CD14-positive monocyte (primary cell): Measurements from ENCODE around the gene TMEM82. TPM values are rescaled to one million over a fixed set of nuclear protein-coding genes. Genes with fewer than 3 reads are reported as not detected.

Source experiments
- DNase-seq, 3 donors: peaks; one replicate each; pipeline ENCODE4 v3.0.0-alpha.2; 2011 to 2022
- H2AFZ ChIP-seq: 2 replicates; pipeline ENCODE4 v1.6.0; 2012; ENCODE audit warnings: mild to moderate bottlenecking, low read depth, low read length, inconsistent platforms; ENCODE audit not compliant: insufficient read depth, poor library complexity, severe bottlenecking
- H3K27ac ChIP-seq, 2 donors: 1 replicate in 1 of 2; 2 replicates in 1 of 2; pipeline ENCODE4 v1.5.1; 2012 to 2013; ENCODE audit warnings: low read length in 2 of 2, control low read depth in 1 of 2, inconsistent platforms in 1 of 2, low read depth in 1 of 2, mild to moderate bottlenecking in 1 of 2
- H3K27me3 ChIP-seq, 2 donors: one replicate each; pipeline versions ENCODE4 v1.6.0 to v1.6.1; 2011 to 2013; ENCODE audit warnings: low read length in 2 of 2; ENCODE audit not compliant: control insufficient read depth in 2 of 2, insufficient read depth in 2 of 2
- H3K36me3 ChIP-seq, 2 donors: replicated peaks in 1 of 2; 1 replicate in 1 of 2; 2 replicates in 1 of 2; pipeline versions ENCODE4 v1.5.1 to v1.6.1; 2012 to 2013; ENCODE audit warnings: low read length in 2 of 2, control low read depth in 1 of 2, inconsistent platforms in 1 of 2, mild to moderate bottlenecking in 1 of 2; ENCODE audit not compliant: insufficient read depth in 2 of 2, control insufficient read depth in 1 of 2
- H3K4me1 ChIP-seq, 2 donors: 1 replicate in 1 of 2; 2 replicates in 1 of 2; pipeline versions ENCODE4 v1.5.1 to v1.6.1; 2012 to 2013; ENCODE audit warnings: low read length in 2 of 2, control low read depth in 1 of 2, inconsistent platforms in 1 of 2, mild to moderate bottlenecking in 1 of 2, moderate library complexity in 1 of 2; ENCODE audit not compliant: insufficient read depth in 2 of 2, control insufficient read depth in 1 of 2
- H3K4me2 ChIP-seq: replicated peaks from 2 replicates; pipeline ENCODE3; 2012; ENCODE audit warnings: low read length, moderate library complexity, mild to moderate bottlenecking; ENCODE audit not compliant: poor library complexity, severe bottlenecking; ENCODE audit errors: extremely low read depth
- H3K4me3 ChIP-seq, 3 experiments: fragments of 200-600 bp in 1 of 3; sonication (generic) in 1 of 3; replicated peaks in 1 of 3; 1 replicate in 2 of 3; 2 replicates in 1 of 3; pipeline ENCODE4 v1.5.1; 2011 to 2013; ENCODE audit warnings: low read length in 3 of 3, mild to moderate bottlenecking in 3 of 3, control low read depth in 2 of 3, low read depth in 2 of 3, inconsistent platforms in 1 of 3, moderate library complexity in 1 of 3
- H3K79me2 ChIP-seq: 2 replicates; pipeline ENCODE4 v1.6.0; 2012; ENCODE audit warnings: mild to moderate bottlenecking, control low read depth, inconsistent platforms, low read length, moderate library complexity; ENCODE audit not compliant: insufficient read depth
- H3K9ac ChIP-seq: 2 replicates; pipeline ENCODE4 v1.6.0; 2017; ENCODE audit warnings: low read length, mild to moderate bottlenecking; ENCODE audit not compliant: insufficient read depth, poor library complexity, severe bottlenecking
- H3K9me3 ChIP-seq, 2 donors: replicated peaks in 1 of 2; 1 replicate in 1 of 2; 2 replicates in 1 of 2; pipeline versions ENCODE4 v1.5.1 to v1.6.1; 2012 to 2013; ENCODE audit warnings: low read length in 2 of 2, control low read depth in 1 of 2; ENCODE audit not compliant: control insufficient read depth in 1 of 2, insufficient read depth in 1 of 2
- H4K20me1 ChIP-seq: 2 replicates; pipeline ENCODE4 v1.6.0; 2012; ENCODE audit warnings: mild to moderate bottlenecking, low read length, control low read depth, moderate library complexity; ENCODE audit not compliant: insufficient read depth
- H3K27ac Mint-ChIP-seq, 7 donors: one replicate each; pipeline ENCODE4 v1.8.0; 2020; ENCODE audit warnings: mild to moderate bottlenecking in 7 of 7, mixed read lengths in 7 of 7, moderate library complexity in 6 of 7, inconsistent platforms in 2 of 7
- H3K27me3 Mint-ChIP-seq, 3 donors: one replicate each; pipeline ENCODE4 v1.8.0; 2021 to 2022; ENCODE audit warnings: low read depth in 3 of 3, mild to moderate bottlenecking in 3 of 3, mixed read lengths in 3 of 3, moderate library complexity in 3 of 3, inconsistent platforms in 1 of 3
- H3K36me3 Mint-ChIP-seq, 2 donors: one replicate each; pipeline ENCODE4 v1.8.0; 2020; ENCODE audit warnings: mixed read lengths in 2 of 2, inconsistent platforms in 1 of 2, mild to moderate bottlenecking in 1 of 2
- H3K4me1 Mint-ChIP-seq: one replicate; pipeline ENCODE4 v1.8.0; 2020; ENCODE audit warnings: mild to moderate bottlenecking, mixed read lengths
- H3K4me3 Mint-ChIP-seq, 2 donors: one replicate each; pipeline ENCODE4 v1.8.0; 2020; ENCODE audit warnings: mild to moderate bottlenecking in 2 of 2, mixed read lengths in 2 of 2, moderate library complexity in 1 of 2
- H3K9me3 Mint-ChIP-seq, 7 donors: one replicate each; pipeline ENCODE4 v1.8.0; 2020 to 2022; ENCODE audit warnings: mixed read lengths in 7 of 7, mild to moderate bottlenecking in 6 of 7, moderate library complexity in 6 of 7, inconsistent platforms in 2 of 7
- CTCF ChIP-seq: fragments of 200-600 bp; IDR thresholded peaks from one replicate; pipeline ENCODE4 v1.8.0; 2022; ENCODE audit warnings: antibody characterized with exemption, mild to moderate bottlenecking
- WGBS: methylation state at CpG from one replicate; pipeline ENCODE4 v1.1.5; 2013; ENCODE audit warnings: missing lambda C conversion rate; ENCODE audit not compliant: insufficient coverage; 5-methylcytosine and 5-hydroxymethylcytosine counted together
- intact Hi-C, 2 donors: fragments of 100-400 bp; cut with micrococcal nuclease; formaldehyde crosslinking; loops; one replicate each; pipeline versions ENCODE4 v1.15.0 to v1.15.1; 2023
- polyA plus RNA-seq, 3 donors: library from polyadenylated mRNA; depleted of rRNA in 1 of 3; unstranded in 2 of 3; stranded (reverse) in 1 of 3; fragments of 300-500 nt in 2 of 3; fragments of >200 nt in 1 of 3; fragmentation: Illumina TruSeq in 2 of 3; gene quantifications; 1 replicate in 2 of 3; 2 replicates in 1 of 3; pipeline ENCODE4 v1.2.3, GENCODE V29; 2012 to 2021

The TMEM82 gene
- polyA plus RNA-seq, 3 donors = not detected

- H2AFZ ChIP-seq = no peak overlapping the region
- H3K4me2 ChIP-seq = no peak overlapping the region
- Mint-ChIP-seq H3K27ac (peak overlapping the region in 3 of 7 donors; percentile 2 to 36 (median 27)), H3K27me3 (peaks cover 0 to 3% (median 0%) of the 10 kb centered on the region in 3 donors), H3K4me3 (no peak overlapping the region), H3K4me1 (no peaks in the 10 kb centered on the region), H3K9me3 (no peaks in the 10 kb centered on the region), H3K36me3 (peaks cover 58 to 72% of the 10 kb centered on the region in 2 donors)
- intact Hi-C loops = no loop called here
- no peaks in the 10 kb centered on the region for H3K4me1 ChIP-seq
- WGBS = 99% methylated on average over 7 of the region's 7 CpGs
- no peak overlapping the region for H3K27ac ChIP-seq
- DNase-seq = no peak
- peaks cover 17% of the 10 kb centered on the region for H4K20me1 ChIP-seq
- no peaks in the 10 kb centered on the region for H3K9me3 ChIP-seq
- H3K27me3 ChIP-seq = no peaks in the 10 kb centered on the region
- H3K9ac ChIP-seq = no peak overlapping the region
- no peak overlapping the region for H3K4me3 ChIP-seq
- no peaks in the 10 kb centered on the region for H3K79me2 ChIP-seq
- H3K36me3 ChIP-seq = peaks cover 71 to 76% of the 10 kb centered on the region in 2 donors
- TF ChIP-seq CTCF = no peak
Measured at GRCh38 chr1:15732686-15733081, 9.6 kb upstream of the TMEM82 start.

- Mint-ChIP-seq H3K9me3 (no peaks in the 10 kb centered on the region), H3K4me1 (no peaks in the 10 kb centered on the region), H3K27me3 (peaks cover 0 to 3% (median 0%) of the 10 kb centered on the region in 3 donors), H3K36me3 (peaks cover 52 to 67% of the 10 kb centered on the region in 2 donors), H3K27ac (peak overlapping the region in 1 of 7 donors; percentile 2), H3K4me3 (no peak overlapping the region)
- Histone ChIP-seq H3K36me3 (peaks cover 65 to 70% of the 10 kb centered on the region in 2 donors), H3K4me2 (no peak overlapping the region), H3K9me3 (no peaks in the 10 kb centered on the region), H3K27me3 (no peaks in the 10 kb centered on the region), H3K4me1 (no peaks in the 10 kb centered on the region), H2AFZ (no peak overlapping the region), H3K9ac (no peak overlapping the region), H3K27ac (no peak overlapping the region), H3K4me3 (no peak overlapping the region), H4K20me1 (peaks cover 17% of the 10 kb centered on the region), H3K79me2 (no peaks in the 10 kb centered on the region)
- DNase-seq = no peak
- intact Hi-C loops = no loop called here
- WGBS = 91% methylated on average over 6 of the region's 11 CpGs
- no peak for TF ChIP-seq CTCF
Measured at GRCh38 chr1:15733218-15733725, 9.0 kb upstream of the TMEM82 start.
